ENCODE measurements around the gene CRYBG3. TPM values are rescaled to one million over a fixed set of nuclear protein-coding genes. Genes with fewer than 3 reads are reported as not detected.

CRYBG3 gene
- total and polyA plus RNA-seq, 2 of the 13 experiments (the other 11 are each of a cell fraction or from before 2014, with no cell fraction given) = 3.8 to 15.9 TPM

DNA sequence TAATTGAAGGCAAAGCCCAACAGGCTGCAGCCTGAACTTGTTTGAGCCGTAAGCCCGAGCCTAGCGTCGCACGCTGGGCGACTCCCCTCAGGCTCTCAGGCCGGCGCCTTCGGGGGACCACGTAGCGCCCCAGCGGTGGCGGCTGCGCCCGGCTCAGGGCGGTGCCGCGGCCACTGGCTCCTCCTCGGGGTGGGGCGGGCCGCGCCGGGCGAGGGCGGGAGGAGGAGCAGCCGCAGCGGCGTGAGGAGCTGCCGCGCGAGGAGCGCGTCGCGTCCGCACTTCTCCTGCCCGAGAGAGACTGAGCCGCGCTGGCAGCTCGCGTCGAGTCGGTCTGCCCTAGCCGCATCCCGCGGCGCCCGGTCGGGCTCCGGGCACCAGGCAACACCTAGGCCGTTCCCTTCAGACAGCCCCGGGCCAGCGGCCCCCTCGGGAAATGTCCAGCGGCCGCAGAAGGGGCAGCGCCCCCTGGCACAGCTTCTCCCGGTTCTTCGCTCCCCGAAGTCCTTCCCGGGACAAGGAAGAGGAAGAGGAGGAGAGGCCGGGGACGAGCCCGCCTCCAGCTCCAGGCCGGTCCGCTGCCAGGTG is at the start of gene CRYBG3 (continued):
- TF ChIP-seq NPAS2 (CRISPR knock-in tag; IDR thresholded peaks at IDR 0.05; ENCODE audit: borderline replicate concordance) = no peak
- peak; percentile 83 for TF ChIP-seq ZFX (CRISPR knock-in tag; IDR thresholded peaks at IDR 0.05; ENCODE audit: low read depth)
- 0 out of 2 replicates have a peak, but pooled peaks have one; percentile 18 for TF ChIP-seq DR1 (CRISPR knock-in tag; IDR thresholded peaks at IDR 0.05)
- no peak for TF ChIP-seq PRPF4 (IDR thresholded peaks at IDR 0.05; ENCODE audit: low read depth, low read length, poor library complexity, severe bottlenecking)
- TF ChIP-seq CHD4 (IDR thresholded peaks at IDR 0.05; ENCODE audit: borderline replicate concordance, low read length) = no peak
- no peak for TF ChIP-seq NKX3-1 (CRISPR knock-in tag; IDR thresholded peaks at IDR 0.05)
- TF ChIP-seq, protein P1, sequence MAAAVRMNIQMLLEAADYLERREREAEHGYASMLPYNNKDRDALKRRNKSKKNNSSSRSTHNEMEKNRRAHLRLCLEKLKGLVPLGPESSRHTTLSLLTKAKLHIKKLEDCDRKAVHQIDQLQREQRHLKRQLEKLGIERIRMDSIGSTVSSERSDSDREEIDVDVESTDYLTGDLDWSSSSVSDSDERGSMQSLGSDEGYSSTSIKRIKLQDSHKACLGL (CRISPR knock-in tag; IDR thresholded peaks at IDR 0.05) = peak; percentile 39
- no peak for TF ChIP-seq DPF2 (CRISPR knock-in tag; IDR thresholded peaks at IDR 0.05; ENCODE audit: borderline replicate concordance, low read depth)
- peak; percentile 56 for TF ChIP-seq XRCC5 (optimal IDR thresholded peaks at IDR 0.05; ENCODE audit: low read length)
- TF ChIP-seq, protein P2, sequence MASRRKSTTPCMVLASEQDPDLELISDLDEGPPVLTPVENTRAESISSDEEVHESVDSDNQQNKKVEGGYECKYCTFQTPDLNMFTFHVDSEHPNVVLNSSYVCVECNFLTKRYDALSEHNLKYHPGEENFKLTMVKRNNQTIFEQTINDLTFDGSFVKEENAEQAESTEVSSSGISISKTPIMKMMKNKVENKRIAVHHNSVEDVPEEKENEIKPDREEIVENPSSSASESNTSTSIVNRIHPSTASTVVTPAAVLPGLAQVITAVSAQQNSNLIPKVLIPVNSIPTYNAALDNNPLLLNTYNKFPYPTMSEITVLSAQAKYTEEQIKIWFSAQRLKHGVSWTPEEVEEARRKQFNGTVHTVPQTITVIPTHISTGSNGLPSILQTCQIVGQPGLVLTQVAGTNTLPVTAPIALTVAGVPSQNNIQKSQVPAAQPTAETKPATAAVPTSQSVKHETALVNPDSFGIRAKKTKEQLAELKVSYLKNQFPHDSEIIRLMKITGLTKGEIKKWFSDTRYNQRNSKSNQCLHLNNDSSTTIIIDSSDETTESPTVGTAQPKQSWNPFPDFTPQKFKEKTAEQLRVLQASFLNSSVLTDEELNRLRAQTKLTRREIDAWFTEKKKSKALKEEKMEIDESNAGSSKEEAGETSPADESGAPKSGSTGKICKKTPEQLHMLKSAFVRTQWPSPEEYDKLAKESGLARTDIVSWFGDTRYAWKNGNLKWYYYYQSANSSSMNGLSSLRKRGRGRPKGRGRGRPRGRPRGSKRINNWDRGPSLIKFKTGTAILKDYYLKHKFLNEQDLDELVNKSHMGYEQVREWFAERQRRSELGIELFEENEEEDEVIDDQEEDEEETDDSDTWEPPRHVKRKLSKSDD (CRISPR knock-in tag; IDR thresholded peaks at IDR 0.05; ENCODE audit: low read depth) = no peak
- TF ChIP-seq, protein P3, sequence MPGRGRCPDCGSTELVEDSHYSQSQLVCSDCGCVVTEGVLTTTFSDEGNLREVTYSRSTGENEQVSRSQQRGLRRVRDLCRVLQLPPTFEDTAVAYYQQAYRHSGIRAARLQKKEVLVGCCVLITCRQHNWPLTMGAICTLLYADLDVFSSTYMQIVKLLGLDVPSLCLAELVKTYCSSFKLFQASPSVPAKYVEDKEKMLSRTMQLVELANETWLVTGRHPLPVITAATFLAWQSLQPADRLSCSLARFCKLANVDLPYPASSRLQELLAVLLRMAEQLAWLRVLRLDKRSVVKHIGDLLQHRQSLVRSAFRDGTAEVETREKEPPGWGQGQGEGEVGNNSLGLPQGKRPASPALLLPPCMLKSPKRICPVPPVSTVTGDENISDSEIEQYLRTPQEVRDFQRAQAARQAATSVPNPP (CRISPR knock-in tag; IDR thresholded peaks at IDR 0.05) = no peak
- TF ChIP-seq TARDBP (CRISPR knock-in tag; IDR thresholded peaks at IDR 0.05) = 0 out of 2 replicates have a peak, but pooled peaks have one; percentile 23
- TF ChIP-seq HOXA7 (CRISPR knock-in tag; IDR thresholded peaks at IDR 0.05) = no peak
- no peak; the same call in 1 of the 2 replicates for TF ChIP-seq NCOA1 (CRISPR knock-in tag; IDR thresholded peaks at IDR 0.05)
- 0 out of 2 replicates have a peak, but pooled peaks have one; percentile 53 for TF ChIP-seq REL (CRISPR knock-in tag; conservative IDR thresholded peaks at IDR 0.05)
- TF ChIP-seq, protein P4, sequence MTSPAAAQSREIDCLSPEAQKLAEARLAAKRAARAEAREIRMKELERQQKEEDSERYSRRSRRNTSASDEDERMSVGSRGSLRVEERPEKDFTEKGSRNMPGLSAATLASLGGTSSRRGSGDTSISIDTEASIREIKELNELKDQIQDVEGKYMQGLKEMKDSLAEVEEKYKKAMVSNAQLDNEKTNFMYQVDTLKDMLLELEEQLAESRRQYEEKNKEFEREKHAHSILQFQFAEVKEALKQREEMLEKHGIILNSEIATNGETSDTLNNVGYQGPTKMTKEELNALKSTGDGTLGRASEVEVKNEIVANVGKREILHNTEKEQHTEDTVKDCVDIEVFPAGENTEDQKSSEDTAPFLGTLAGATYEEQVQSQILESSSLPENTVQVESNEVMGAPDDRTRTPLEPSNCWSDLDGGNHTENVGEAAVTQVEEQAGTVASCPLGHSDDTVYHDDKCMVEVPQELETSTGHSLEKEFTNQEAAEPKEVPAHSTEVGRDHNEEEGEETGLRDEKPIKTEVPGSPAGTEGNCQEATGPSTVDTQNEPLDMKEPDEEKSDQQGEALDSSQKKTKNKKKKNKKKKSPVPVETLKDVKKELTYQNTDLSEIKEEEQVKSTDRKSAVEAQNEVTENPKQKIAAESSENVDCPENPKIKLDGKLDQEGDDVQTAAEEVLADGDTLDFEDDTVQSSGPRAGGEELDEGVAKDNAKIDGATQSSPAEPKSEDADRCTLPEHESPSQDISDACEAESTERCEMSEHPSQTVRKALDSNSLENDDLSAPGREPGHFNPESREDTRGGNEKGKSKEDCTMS (CRISPR knock-in tag; conservative IDR thresholded peaks at IDR 0.05) = no peak
- TF ChIP-seq, protein P5, sequence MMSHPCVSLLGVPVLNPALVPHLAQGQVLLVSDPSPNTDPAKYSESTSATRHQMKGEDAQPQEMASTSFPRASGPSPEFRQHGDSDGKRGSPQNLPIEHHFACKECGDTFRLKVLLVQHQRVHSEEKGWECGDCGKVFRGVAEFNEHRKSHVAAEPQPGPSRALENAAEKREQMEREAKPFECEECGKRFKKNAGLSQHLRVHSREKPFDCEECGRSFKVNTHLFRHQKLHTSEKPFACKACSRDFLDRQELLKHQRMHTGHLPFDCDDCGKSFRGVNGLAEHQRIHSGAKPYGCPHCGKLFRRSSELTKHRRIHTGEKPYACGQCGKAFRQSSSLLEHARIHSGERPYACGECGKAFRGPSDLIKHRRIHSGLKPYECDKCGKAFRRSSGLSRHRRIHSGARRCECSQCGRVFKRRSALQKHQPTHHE (CRISPR knock-in tag; IDR thresholded peaks at IDR 0.05; ENCODE audit: borderline replicate concordance) = 0 out of 2 replicates have a peak, but pooled peaks have one; percentile 37
- peak; percentile 47; the same call in 1 of the 2 replicates for TF ChIP-seq PHF20 (CRISPR knock-in tag; IDR thresholded peaks at IDR 0.05)
- no peak for TF ChIP-seq ARID2 (CRISPR knock-in tag; IDR thresholded peaks at IDR 0.05; ENCODE audit: borderline replicate concordance)
- TF ChIP-seq, protein P6, sequence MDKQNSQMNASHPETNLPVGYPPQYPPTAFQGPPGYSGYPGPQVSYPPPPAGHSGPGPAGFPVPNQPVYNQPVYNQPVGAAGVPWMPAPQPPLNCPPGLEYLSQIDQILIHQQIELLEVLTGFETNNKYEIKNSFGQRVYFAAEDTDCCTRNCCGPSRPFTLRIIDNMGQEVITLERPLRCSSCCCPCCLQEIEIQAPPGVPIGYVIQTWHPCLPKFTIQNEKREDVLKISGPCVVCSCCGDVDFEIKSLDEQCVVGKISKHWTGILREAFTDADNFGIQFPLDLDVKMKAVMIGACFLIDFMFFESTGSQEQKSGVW (CRISPR knock-in tag; IDR thresholded peaks at IDR 0.05; ENCODE audit: borderline replicate concordance) = no peak
